DND-41 (cell line): ENCODE measurements around the gene GABBR2.

Experiments
- ATAC-seq: fragments of 200-7000 bp; cut with Tn5 transposase; 3 replicates; pipeline ENCODE4 v1.9.1; 2021; ENCODE audit warnings: low read depth; ENCODE audit not compliant: insufficient read depth
- DNase-seq: peaks from one replicate; pipeline ENCODE4 v3.0.0-alpha.2; 2020
- H2AFZ ChIP-seq: 2 replicates; pipeline ENCODE4 v1.6.0; 2012; ENCODE audit warnings: low read depth, low read length
- H3K27ac ChIP-seq: 2 replicates; pipeline ENCODE4 v1.5.1; 2012; ENCODE audit warnings: low read length, inconsistent platforms
- H3K27me3 ChIP-seq: fragments of 200-600 bp; sonication (generic); 2 replicates; pipeline ENCODE4 v1.6.0; 2012; ENCODE audit warnings: low read length, mild to moderate bottlenecking, inconsistent platforms; ENCODE audit not compliant: insufficient read depth, poor library complexity
- H3K36me3 ChIP-seq: 2 replicates; pipeline ENCODE4 v1.5.1; 2012; ENCODE audit warnings: low read length, inconsistent platforms; ENCODE audit not compliant: insufficient read depth
- H3K4me1 ChIP-seq: 2 replicates; pipeline ENCODE4 v1.5.1; 2012; ENCODE audit warnings: mild to moderate bottlenecking, low read length; ENCODE audit not compliant: insufficient read depth
- H3K4me2 ChIP-seq: 2 replicates; pipeline ENCODE4 v1.6.0; 2012; ENCODE audit warnings: mild to moderate bottlenecking, moderate library complexity, low read length, inconsistent platforms; ENCODE audit not compliant: insufficient read depth
- H3K4me3 ChIP-seq, 2 experiments: fragments of 200-600 bp in 1 of 2; shearing (Covaris generic) in 1 of 2; 2 replicates each; pipeline ENCODE4 v1.5.1; 2012 to 2016; ENCODE audit warnings: inconsistent platforms in 2 of 2, low read length in 2 of 2, mild to moderate bottlenecking in 2 of 2, low read depth in 1 of 2, moderate library complexity in 1 of 2
- H3K79me2 ChIP-seq: 2 replicates; pipeline ENCODE4 v1.6.0; 2012; ENCODE audit warnings: low read length, inconsistent platforms; ENCODE audit not compliant: insufficient read depth
- H3K9ac ChIP-seq: 2 replicates; pipeline ENCODE4 v1.6.0; 2012; ENCODE audit warnings: low read depth, mild to moderate bottlenecking, inconsistent platforms, low read length, moderate library complexity
- H3K9me3 ChIP-seq: 2 replicates; pipeline ENCODE4 v1.5.1; 2012; ENCODE audit warnings: low read length, moderate library complexity, mild to moderate bottlenecking, inconsistent platforms; ENCODE audit not compliant: insufficient read depth, severe bottlenecking
- H4K20me1 ChIP-seq: 2 replicates; pipeline ENCODE4 v1.6.0; 2012; ENCODE audit warnings: low read length; ENCODE audit not compliant: insufficient read depth
- CTCF ChIP-seq: IDR thresholded peaks from 2 replicates; pipeline ENCODE4 v1.5.1; 2012; ENCODE audit warnings: borderline replicate concordance, low read length, moderate library complexity, mild to moderate bottlenecking; ENCODE audit not compliant: poor library complexity, severe bottlenecking; ENCODE audit errors: extremely low read depth
- EZH2 ChIP-seq: IDR thresholded peaks from 3 replicates; pipeline ENCODE4 v1.6.1; 2012; ENCODE audit warnings: borderline replicate concordance, low read depth, mild to moderate bottlenecking, moderate library complexity, low read length, inconsistent platforms; ENCODE audit not compliant: severe bottlenecking

Gene GABBR2

GRCh38 chr9:98530275-98530674, 178.5 kb downstream of the GABBR2 start:
- Histone ChIP-seq H3K27me3 (no peaks in the 10 kb centered on the region), H3K27ac (no peak overlapping the region), H3K36me3 (no peaks in the 10 kb centered on the region), H3K79me2 (no peaks in the 10 kb centered on the region), H3K4me3 (no peak overlapping the region), H4K20me1 (no peaks in the 10 kb centered on the region), H2AFZ (no peak overlapping the region), H3K4me2 (no peak overlapping the region), H3K4me1 (no peaks in the 10 kb centered on the region), H3K9ac (no peak overlapping the region), H3K9me3 (no peaks in the 10 kb centered on the region)
- DNase-seq (no peak), ATAC-seq (no peak)
- TF ChIP-seq CTCF (no peak), EZH2 (no peak)

- Histone ChIP-seq H2AFZ (no peak overlapping the region), H3K27ac (no peak overlapping the region), H3K4me2 (no peak overlapping the region), H3K36me3 (no peaks in the 10 kb centered on the region), H3K27me3 (no peaks in the 10 kb centered on the region), H3K4me1 (no peaks in the 10 kb centered on the region), H4K20me1 (no peaks in the 10 kb centered on the region), H3K4me3 (no peak overlapping the region), H3K79me2 (no peaks in the 10 kb centered on the region), H3K9ac (no peak overlapping the region), H3K9me3 (no peaks in the 10 kb centered on the region)
- ATAC-seq (no peak), DNase-seq (no peak)
- TF ChIP-seq CTCF (no peak), EZH2 (no peak)
These were observed 178.9 kb downstream of the GABBR2 start for GRCh38 chr9:98529841-98530240.

- no peak overlapping the region for H2AFZ ChIP-seq
- ATAC-seq (no peak), DNase-seq (no peak)
- H3K4me2 ChIP-seq: no peak overlapping the region
- no peak overlapping the region for H3K4me3 ChIP-seq
- H3K9ac ChIP-seq: no peak overlapping the region
- H3K27me3 ChIP-seq: no peaks in the 10 kb centered on the region
- H4K20me1 ChIP-seq: no peaks in the 10 kb centered on the region
- H3K9me3 ChIP-seq: no peaks in the 10 kb centered on the region
- H3K27ac ChIP-seq: no peak overlapping the region
- TF ChIP-seq EZH2 (no peak), CTCF (no peak)
- H3K79me2 ChIP-seq: no peaks in the 10 kb centered on the region
- no peaks in the 10 kb centered on the region for H3K36me3 ChIP-seq
- no peaks in the 10 kb centered on the region for H3K4me1 ChIP-seq
These were observed 185.4 kb downstream of the GABBR2 start for GRCh38 chr9:98523231-98523901.

DNA sequence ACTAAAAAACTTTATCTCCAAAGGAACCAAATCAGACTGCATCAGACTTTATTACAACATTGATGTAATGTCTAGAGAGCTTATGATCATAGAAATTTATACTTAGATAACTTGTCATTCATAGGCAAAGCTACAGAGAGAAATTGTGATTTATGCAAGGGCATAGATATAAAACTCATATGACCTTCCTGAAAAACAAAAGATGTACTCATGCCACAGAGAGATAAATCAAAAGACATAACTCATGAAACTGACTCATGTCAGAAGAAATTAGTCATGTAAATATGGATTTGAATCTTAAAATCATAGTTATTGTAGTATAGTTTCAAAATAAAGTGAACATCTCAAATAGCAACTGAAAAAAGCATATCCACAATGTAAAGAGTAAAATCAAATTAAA, 186.2 kb downstream of the GABBR2 start:
- no peak for TF ChIP-seq EZH2
- TF ChIP-seq CTCF: no peak
- no peaks in the 10 kb centered on the region for H3K79me2 ChIP-seq
- no peak overlapping the region for H3K27ac ChIP-seq
- H3K4me2 ChIP-seq: no peak overlapping the region
- no peak overlapping the region for H2AFZ ChIP-seq
- no peaks in the 10 kb centered on the region for H3K9me3 ChIP-seq
- no peak for ATAC-seq
- DNase-seq: no peak
- no peaks in the 10 kb centered on the region for H3K36me3 ChIP-seq
- no peak overlapping the region for H3K4me3 ChIP-seq
- no peaks in the 10 kb centered on the region for H4K20me1 ChIP-seq
- no peaks in the 10 kb centered on the region for H3K27me3 ChIP-seq
- no peaks in the 10 kb centered on the region for H3K4me1 ChIP-seq
- no peak overlapping the region for H3K9ac ChIP-seq
